HFFc6 (cell line): ENCODE measurements around the gene DPYSL5. TPM values are rescaled to one million over a fixed set of nuclear protein-coding genes. Genes with fewer than 3 reads are reported as not detected.

Experiments
- DNase-seq: peaks from one replicate; pipeline ENCODE4 v3.0.0-alpha.2; 2018
- H3K27ac Mint-ChIP-seq: 2 replicates; pipeline ENCODE4 v1.8.0; 2020; ENCODE audit warnings: mild to moderate bottlenecking, mixed read lengths
- H3K27me3 Mint-ChIP-seq: 2 replicates; pipeline ENCODE4 v1.8.0; 2021; ENCODE audit warnings: mild to moderate bottlenecking, moderate library complexity, mixed read lengths; ENCODE audit not compliant: insufficient read depth
- H3K36me3 Mint-ChIP-seq: 2 replicates; pipeline ENCODE4 v1.8.0; 2021; ENCODE audit warnings: low read depth, mixed read lengths
- H3K4me1 Mint-ChIP-seq: 2 replicates; pipeline ENCODE4 v1.8.0; 2020; ENCODE audit warnings: low read depth, mixed read lengths
- H3K4me3 Mint-ChIP-seq: 2 replicates; pipeline ENCODE4 v1.8.0; 2020; ENCODE audit warnings: mild to moderate bottlenecking, moderate library complexity, mixed read lengths
- H3K9me3 Mint-ChIP-seq: 2 replicates; pipeline ENCODE4 v1.8.0; 2020; ENCODE audit warnings: mild to moderate bottlenecking, mixed read lengths
- CTCF ChIP-seq: fragments of 200-600 bp; sonication (generic); IDR thresholded peaks from 2 replicates; pipeline ENCODE4 v1.5.0; 2021; ENCODE audit warnings: antibody characterized with exemption, mild to moderate bottlenecking
- total RNA-seq, 6 experiments: library from RNA; stranded (reverse); fragmentation: NEBNext Ultra II Directional; extraction: Animal tissue kit (Norgen Biotek cat#: 25700); gene quantifications; 2 replicates in 1 of 6; 3 replicates in 5 of 6; pipeline ENCODE4 v1.2.3, GENCODE V29; 2021

DPYSL5 gene
- total RNA-seq, 6 experiments from 2014 or later: not detected

- no peaks in the 10 kb centered on the region for H3K4me1 Mint-ChIP-seq
- no peak overlapping the region for H3K27ac Mint-ChIP-seq
- no peak overlapping the region for H3K4me3 Mint-ChIP-seq
- no peaks in the 10 kb centered on the region; the same call in 1 of the 2 replicates for H3K9me3 Mint-ChIP-seq
- TF ChIP-seq CTCF: no peak
- H3K27me3 Mint-ChIP-seq: peaks cover 65% of the 10 kb centered on the region
- DNase-seq: no peak
- no peaks in the 10 kb centered on the region for H3K36me3 Mint-ChIP-seq
These were observed 57.6 kb downstream of the DPYSL5 start for GRCh38 chr2:26905341-26906198.

GRCh38 chr2:26907416-26907815 lies 59.5 kb downstream of the DPYSL5 start:
- peaks cover 68% of the 10 kb centered on the region for H3K27me3 Mint-ChIP-seq
- H3K9me3 Mint-ChIP-seq: no peaks in the 10 kb centered on the region; the same call in 1 of the 2 replicates
- no peak overlapping the region for H3K4me3 Mint-ChIP-seq
- no peak overlapping the region for H3K27ac Mint-ChIP-seq
- DNase-seq: no peak
- TF ChIP-seq CTCF: no peak
- no peaks in the 10 kb centered on the region for H3K36me3 Mint-ChIP-seq
- no peaks in the 10 kb centered on the region for H3K4me1 Mint-ChIP-seq

GRCh38 chr2:26910176-26910575 lies 62.2 kb downstream of the DPYSL5 start:
- no peak for TF ChIP-seq CTCF
- no peak overlapping the region for H3K27ac Mint-ChIP-seq
- H3K4me1 Mint-ChIP-seq: no peaks in the 10 kb centered on the region
- H3K36me3 Mint-ChIP-seq: no peaks in the 10 kb centered on the region
- no peak for DNase-seq
- H3K9me3 Mint-ChIP-seq: no peaks in the 10 kb centered on the region; the same call in 1 of the 2 replicates
- H3K27me3 Mint-ChIP-seq: peaks cover 64% of the 10 kb centered on the region
- H3K4me3 Mint-ChIP-seq: no peak overlapping the region

GRCh38 chr2:26911911-26912861 lies 64.3 kb downstream of the DPYSL5 start:
- no peaks in the 10 kb centered on the region for H3K4me1 Mint-ChIP-seq
- H3K9me3 Mint-ChIP-seq: no peaks in the 10 kb centered on the region; the same call in 1 of the 2 replicates
- DNase-seq: no peak
- no peak overlapping the region for H3K4me3 Mint-ChIP-seq
- TF ChIP-seq CTCF: no peak
- H3K27me3 Mint-ChIP-seq: peaks cover 49% of the 10 kb centered on the region
- no peak overlapping the region for H3K27ac Mint-ChIP-seq
- no peaks in the 10 kb centered on the region for H3K36me3 Mint-ChIP-seq

GRCh38 chr2:26913606-26913998 lies 65.7 kb downstream of the DPYSL5 start:
- Mint-ChIP-seq H3K27me3 (peaks cover 39% of the 10 kb centered on the region), H3K9me3 (no peaks in the 10 kb centered on the region; the same call in 1 of the 2 replicates), H3K36me3 (no peaks in the 10 kb centered on the region), H3K4me1 (no peaks in the 10 kb centered on the region), H3K27ac (no peak overlapping the region), H3K4me3 (no peak overlapping the region)
- TF ChIP-seq CTCF: no peak
- peak; percentile 46 for DNase-seq
